ENCODE results near the gene RELA.

RELA gene

DNA sequence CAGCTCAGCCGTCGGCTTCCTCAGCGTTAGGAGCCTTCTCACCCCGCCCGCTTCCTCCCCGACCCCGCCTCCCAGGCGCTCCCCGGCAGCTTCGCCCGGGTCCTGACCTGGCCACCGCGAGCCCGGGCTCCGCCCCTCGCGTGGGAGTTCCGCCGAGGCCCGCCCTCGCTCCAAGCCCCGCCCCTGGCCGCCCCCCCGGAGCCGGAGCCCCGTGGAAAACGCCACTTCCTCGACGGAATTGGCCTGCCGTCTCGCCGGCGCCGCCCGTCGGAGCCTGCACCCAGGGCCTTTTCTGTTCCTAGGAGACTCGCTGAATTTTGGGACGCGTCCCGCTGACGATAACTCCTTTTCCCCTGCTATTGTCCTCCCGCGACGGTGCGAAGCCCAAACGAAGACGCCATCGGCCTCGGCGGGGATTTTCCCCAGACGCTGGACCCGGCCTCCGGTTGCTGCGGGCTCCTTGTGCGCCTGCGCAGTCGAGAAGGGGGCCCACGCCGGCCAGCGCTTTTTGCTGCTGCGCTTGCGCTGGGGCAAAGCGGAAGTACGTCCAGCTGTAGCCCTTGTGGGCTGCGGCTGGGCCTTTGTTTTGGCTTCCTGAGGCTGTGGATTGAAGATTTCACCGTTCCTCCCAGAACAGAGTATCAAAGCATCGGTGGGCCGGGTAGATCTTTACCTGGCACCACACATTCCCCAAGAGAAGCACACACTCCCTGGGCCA is 10.0 kb downstream of the RELA start:
- TF ChIP-seq EZH2phosphoT487 (IDR thresholded peaks at IDR 0.05; ENCODE audit: low read depth): no peak
- TF ChIP-seq, protein P1, sequence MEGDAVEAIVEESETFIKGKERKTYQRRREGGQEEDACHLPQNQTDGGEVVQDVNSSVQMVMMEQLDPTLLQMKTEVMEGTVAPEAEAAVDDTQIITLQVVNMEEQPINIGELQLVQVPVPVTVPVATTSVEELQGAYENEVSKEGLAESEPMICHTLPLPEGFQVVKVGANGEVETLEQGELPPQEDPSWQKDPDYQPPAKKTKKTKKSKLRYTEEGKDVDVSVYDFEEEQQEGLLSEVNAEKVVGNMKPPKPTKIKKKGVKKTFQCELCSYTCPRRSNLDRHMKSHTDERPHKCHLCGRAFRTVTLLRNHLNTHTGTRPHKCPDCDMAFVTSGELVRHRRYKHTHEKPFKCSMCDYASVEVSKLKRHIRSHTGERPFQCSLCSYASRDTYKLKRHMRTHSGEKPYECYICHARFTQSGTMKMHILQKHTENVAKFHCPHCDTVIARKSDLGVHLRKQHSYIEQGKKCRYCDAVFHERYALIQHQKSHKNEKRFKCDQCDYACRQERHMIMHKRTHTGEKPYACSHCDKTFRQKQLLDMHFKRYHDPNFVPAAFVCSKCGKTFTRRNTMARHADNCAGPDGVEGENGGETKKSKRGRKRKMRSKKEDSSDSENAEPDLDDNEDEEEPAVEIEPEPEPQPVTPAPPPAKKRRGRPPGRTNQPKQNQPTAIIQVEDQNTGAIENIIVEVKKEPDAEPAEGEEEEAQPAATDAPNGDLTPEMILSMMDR (IDR thresholded peaks at IDR 0.05; ENCODE audit: low read depth, low read length): no peak
- Histone ChIP-seq H3K27ac (ENCODE audit: low read length) (peak overlapping the region; percentile 80), H3K36me3 (replicated peaks; ENCODE audit: low read depth, low read length) (peaks cover 63% of the 10 kb centered on the region), H3K4me3 (ENCODE audit: low read length) (peak overlapping the region; percentile 79), H3K27me3 (ENCODE audit: low read depth, low read length) (no peaks in the 10 kb centered on the region), H2AFZ (ENCODE audit: low read depth, low read length) (no peak overlapping the region; the same call in 1 of the 2 replicates), H3K4me1 (ENCODE audit: low read length) (peaks cover 15% of the 10 kb centered on the region), H4K20me1 (ENCODE audit: insufficient read depth, low read length) (peaks cover 6% of the 10 kb centered on the region), H3K79me2 (ENCODE audit: low read length) (no peaks in the 10 kb centered on the region), H3K9ac (ENCODE audit: low read length) (peak overlapping the region; percentile 82), H3K4me2 (ENCODE audit: low read length) (peak overlapping the region; percentile 84), H3K9me3 (ENCODE audit: insufficient read depth, low read length) (no peaks in the 10 kb centered on the region)

DNA sequence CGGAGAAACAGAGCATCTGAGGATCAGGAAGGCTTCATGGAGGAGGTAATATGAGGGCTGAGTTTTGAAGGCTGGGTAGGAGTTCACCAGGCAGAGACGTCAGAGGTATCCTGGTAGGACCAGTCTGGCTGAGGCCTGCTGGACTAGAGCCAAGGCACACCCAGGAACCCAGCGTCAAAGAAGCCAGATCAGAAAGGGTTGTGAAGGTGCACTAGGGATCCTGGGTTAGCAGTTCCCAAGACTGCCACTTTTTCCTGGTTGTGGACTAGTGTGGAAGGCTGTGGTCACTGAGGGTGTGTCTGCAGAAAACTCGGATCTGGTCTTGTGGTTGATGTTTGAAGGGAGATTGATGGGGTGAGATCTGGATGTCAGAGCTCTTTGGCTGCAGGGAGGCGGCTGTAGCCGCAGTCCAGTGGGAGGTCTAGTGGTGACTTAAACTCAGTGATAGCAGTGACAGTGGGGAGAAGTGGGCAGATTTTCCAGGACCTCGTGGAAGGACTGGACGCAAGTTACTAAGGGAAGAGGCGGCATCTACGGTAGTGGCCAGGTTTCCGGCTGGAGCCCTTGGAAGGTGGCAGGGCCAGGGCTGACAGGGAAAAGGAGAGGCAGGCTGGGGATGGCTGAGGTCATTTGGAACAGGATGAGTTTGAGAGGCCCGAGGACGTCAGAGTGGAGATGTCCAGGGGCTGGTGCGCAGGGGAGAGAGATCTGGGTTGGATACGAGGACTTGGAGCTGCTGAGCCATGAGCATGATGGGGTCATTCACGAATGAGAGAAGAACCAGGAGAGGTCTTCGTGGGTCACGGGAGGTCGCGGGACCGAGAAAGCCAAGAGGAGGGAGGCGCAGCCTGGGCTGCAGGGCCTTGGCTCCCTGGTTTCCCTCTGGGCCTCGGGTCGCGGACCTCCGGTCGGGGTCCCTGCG is 10.9 kb downstream of the RELA start:
- H3K4me2 ChIP-seq (ENCODE audit: low read length): peak overlapping the region; percentile 84
- peak overlapping the region; percentile 82 for H3K9ac ChIP-seq (ENCODE audit: low read length)
- peak overlapping the region; percentile 80 for H3K27ac ChIP-seq (ENCODE audit: low read length)
- peaks cover 6% of the 10 kb centered on the region for H4K20me1 ChIP-seq (ENCODE audit: insufficient read depth, low read length)
- H3K4me3 ChIP-seq (ENCODE audit: low read length): peak overlapping the region; percentile 79
- no peaks in the 10 kb centered on the region for H3K79me2 ChIP-seq (ENCODE audit: low read length)
- H2AFZ ChIP-seq (ENCODE audit: low read depth, low read length): no peak overlapping the region
- H3K9me3 ChIP-seq (ENCODE audit: insufficient read depth, low read length): no peaks in the 10 kb centered on the region
- no peak for TF ChIP-seq EZH2phosphoT487 (IDR thresholded peaks at IDR 0.05; ENCODE audit: low read depth)
- TF ChIP-seq, protein P1 (IDR thresholded peaks at IDR 0.05; ENCODE audit: low read depth, low read length): no peak
- peaks cover 15% of the 10 kb centered on the region for H3K4me1 ChIP-seq (ENCODE audit: low read length)
- peaks cover 57% of the 10 kb centered on the region for H3K36me3 ChIP-seq (replicated peaks; ENCODE audit: low read depth, low read length)
- no peaks in the 10 kb centered on the region for H3K27me3 ChIP-seq (ENCODE audit: low read depth, low read length)

DNA sequence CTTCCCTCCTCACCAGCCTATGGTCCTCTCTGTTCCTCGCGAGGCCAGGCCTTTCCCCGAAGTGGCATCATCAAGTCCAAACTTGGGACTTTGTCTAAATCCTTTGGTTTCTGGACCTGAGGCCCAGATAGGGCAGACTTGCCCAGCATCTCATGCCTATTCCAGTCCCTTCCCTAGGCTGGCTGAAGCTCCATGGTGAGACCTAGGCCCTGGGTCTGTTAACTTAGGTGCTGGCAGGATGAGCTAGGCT is 11.5 kb downstream of the RELA start:
- Histone ChIP-seq H3K27ac (ENCODE audit: low read length) (no peak overlapping the region), H3K36me3 (replicated peaks; ENCODE audit: low read depth, low read length) (peaks cover 55% of the 10 kb centered on the region), H3K79me2 (ENCODE audit: low read length) (no peaks in the 10 kb centered on the region)

More for the DNA sequence above, 11.5 kb downstream of the RELA start:
- Histone ChIP-seq H3K4me2 (ENCODE audit: low read length) (no peak overlapping the region), H3K4me3 (ENCODE audit: low read length) (no peak overlapping the region), H3K27me3 (ENCODE audit: low read depth, low read length) (no peaks in the 10 kb centered on the region), H3K4me1 (ENCODE audit: low read length) (peaks cover 15% of the 10 kb centered on the region), H3K9ac (ENCODE audit: low read length) (no peak overlapping the region), H3K9me3 (ENCODE audit: insufficient read depth, low read length) (no peaks in the 10 kb centered on the region), H2AFZ (ENCODE audit: low read depth, low read length) (no peak overlapping the region), H4K20me1 (ENCODE audit: insufficient read depth, low read length) (peaks cover 6% of the 10 kb centered on the region)
- TF ChIP-seq, protein P1 (IDR thresholded peaks at IDR 0.05; ENCODE audit: low read depth, low read length): no peak
- no peak for TF ChIP-seq EZH2phosphoT487 (IDR thresholded peaks at IDR 0.05; ENCODE audit: low read depth)
